HG03558 (cell line): ENCODE measurements around the gene RPLP2.

Source experiments
- ATAC-seq: cut with Tn5 transposase; IDR thresholded peaks from one replicate; pipeline ENCODE4 v1.9.1; 2021; ENCODE audit warnings: moderate number of reproducible peaks; ENCODE audit not compliant: unreplicated experiment; ENCODE audit errors: extremely low read depth

RPLP2 gene

GRCh38 chr11:773425-773824 lies 36.3 kb upstream of the RPLP2 start:
- ATAC-seq, result no peak

GRCh38 chr11:773830-774229 lies 35.9 kb upstream of the RPLP2 start:
- no peak for ATAC-seq

GRCh38 chr11:774873-775592 lies 34.7 kb upstream of the RPLP2 start:
- no peak for ATAC-seq

GRCh38 chr11:776263-776560 lies 33.6 kb upstream of the RPLP2 start:
- ATAC-seq, result no peak

GRCh38 chr11:776561-777287 lies 33.0 kb upstream of the RPLP2 start:
- peak; percentile 6 for ATAC-seq

- peak; percentile 58 for ATAC-seq
Measured at GRCh38 chr11:777288-778255, 32.2 kb upstream of the RPLP2 start, which contains the start of gene GATD1. Gene GATD1 (minus strand): TSS chr11:777487. CDS start chr11:777462, 25 bp downstream.

GRCh38 chr11:778976-779954 lies 30.5 kb upstream of the RPLP2 start:
- ATAC-seq, result no peak

GRCh38 chr11:779955-780532 lies 29.7 kb upstream of the RPLP2 start:
- no peak for ATAC-seq

- ATAC-seq, result no peak
Measured at GRCh38 chr11:782264-783174, 27.2 kb upstream of the RPLP2 start.

- no peak for ATAC-seq
Measured at GRCh38 chr11:783581-784015, 26.2 kb upstream of the RPLP2 start.

GRCh38 chr11:786235-787083 lies 23.3 kb upstream of the RPLP2 start:
- no peak for ATAC-seq

- no peak for ATAC-seq
Measured at GRCh38 chr11:787084-787675, 22.6 kb upstream of the RPLP2 start.

- no peak for ATAC-seq
Measured at GRCh38 chr11:788009-788640, 21.6 kb upstream of the RPLP2 start.

- no peak for ATAC-seq
Measured at GRCh38 chr11:788953-789940, 20.5 kb upstream of the RPLP2 start.

- ATAC-seq, result no peak
Measured at GRCh38 chr11:789943-790342, 19.8 kb upstream of the RPLP2 start, which contains the start of gene CEND1. Gene CEND1 (minus strand): TSS chr11:790090. CDS start chr11:788576, 1,514 bp downstream.
